Keratinocyte (primary cell): ENCODE data around the gene ITGAX. TPM values are rescaled to one million over a fixed set of nuclear protein-coding genes. Genes with fewer than 3 reads are reported as not detected.

ENCODE experiments used
- DNase-seq: peaks from one replicate; pipeline ENCODE4 v3.0.0-alpha.2; 2011; ENCODE audit warnings: low read depth, missing footprints, low spot score
- FAIRE-seq: peaks from 2 replicates; lab custom pipeline; 2011; peaks lifted over from hg19 to GRCh38; lab: Jason Lieb, UNC
- H2AFZ ChIP-seq: 2 replicates; pipeline ENCODE4 v1.6.0; 2012; ENCODE audit warnings: low read length, control low read depth, inconsistent platforms; ENCODE audit not compliant: control insufficient read depth
- H3K27ac ChIP-seq: 2 replicates; pipeline ENCODE4 v1.5.1; 2011; ENCODE audit warnings: low read length; ENCODE audit not compliant: control insufficient read depth, insufficient read depth
- H3K27me3 ChIP-seq: 3 replicates; pipeline ENCODE4 v1.6.0; 2011; ENCODE audit warnings: low read length; ENCODE audit not compliant: control insufficient read depth, insufficient read depth; ENCODE audit errors: extremely low read depth
- H3K36me3 ChIP-seq, 2 experiments: 2 replicates in 1 of 2; 3 replicates in 1 of 2; pipeline ENCODE4 v1.5.1; 2011; ENCODE audit warnings: low read length in 2 of 2, mild to moderate bottlenecking in 1 of 2; ENCODE audit not compliant: control insufficient read depth in 2 of 2, insufficient read depth in 2 of 2; ENCODE audit errors: extremely low read depth in 1 of 2
- H3K4me1 ChIP-seq: 3 replicates; pipeline ENCODE4 v1.5.1; 2011; ENCODE audit warnings: low read length; ENCODE audit not compliant: control insufficient read depth, insufficient read depth; ENCODE audit errors: extremely low read depth
- H3K4me2 ChIP-seq: 3 replicates; pipeline ENCODE4 v1.6.0; 2011; ENCODE audit warnings: low read depth, low read length; ENCODE audit not compliant: control insufficient read depth, insufficient read depth; ENCODE audit errors: extremely low read depth
- H3K4me3 ChIP-seq, 3 experiments: fragments of 200-600 bp in 1 of 3; sonication (generic) in 1 of 3; 2 replicates in 2 of 3; 3 replicates in 1 of 3; pipeline ENCODE4 v1.5.1; 2011 to 2016; ENCODE audit warnings: low read length in 3 of 3, mild to moderate bottlenecking in 3 of 3, control low read depth in 2 of 3, inconsistent platforms in 1 of 3, low read depth in 1 of 3, mixed read lengths in 1 of 3, mixed run types in 1 of 3, moderate library complexity in 1 of 3; ENCODE audit not compliant: control insufficient read depth in 2 of 3, insufficient read depth in 2 of 3; ENCODE audit errors: extremely low read depth in 1 of 3
- H3K79me2 ChIP-seq: 2 replicates; pipeline ENCODE4 v1.6.0; 2012; ENCODE audit warnings: low read length; ENCODE audit not compliant: control insufficient read depth, insufficient read depth
- H3K9ac ChIP-seq: 3 replicates; pipeline ENCODE4 v1.6.0; 2011; ENCODE audit warnings: low read length; ENCODE audit not compliant: control insufficient read depth, insufficient read depth; ENCODE audit errors: extremely low read depth
- H3K9me1 ChIP-seq: 3 replicates; pipeline ENCODE4 v1.6.0; 2011; ENCODE audit warnings: low read length; ENCODE audit not compliant: control insufficient read depth, insufficient read depth; ENCODE audit errors: extremely low read depth
- H3K9me3 ChIP-seq: 2 replicates; pipeline ENCODE4 v1.5.1; 2012; ENCODE audit warnings: low read depth, low read length; ENCODE audit not compliant: control insufficient read depth
- H4K20me1 ChIP-seq: 3 replicates; pipeline ENCODE4 v1.6.0; 2011; ENCODE audit warnings: low read length; ENCODE audit not compliant: control insufficient read depth, insufficient read depth; ENCODE audit errors: extremely low read depth
- EZH2 ChIP-seq: IDR thresholded peaks from one replicate; pipeline ENCODE4 v1.6.1; 2012; ENCODE audit warnings: inconsistent platforms, mild to moderate bottlenecking, low read length, moderate library complexity
- dilution Hi-C: fragments of 300-500 bp; cut with MboI; formaldehyde crosslinking; loops from one replicate; pipeline ENCODE4 v1.7.0; 2020; ENCODE audit warnings: low sequenced_read_pairs; ENCODE audit not compliant: extremely low pct_ligation_motif_present
- polyA plus RNA-seq, 5 experiments: library from polyadenylated mRNA; depleted of rRNA in 3 of 5; stranded (reverse) in 3 of 5; stranded (forward) in 1 of 5; unstranded in 1 of 5; fragments of >200 nt; gene quantifications; 1 replicate in 1 of 5; 2 replicates in 3 of 5; 3 replicates in 1 of 5; pipeline versions ENCODE4 v1.2.1 to v1.2.3, GENCODE V29; 2011 to 2012; ENCODE audit warnings: missing spikeins in 2 of 5, low read depth in 1 of 5, low replicate concordance in 1 of 5
- TF ChIP-seq, protein P1 (sequence below), 3 experiments: IDR thresholded peaks in 1 of 3; conservative IDR thresholded peaks in 1 of 3; optimal IDR thresholded peaks in 1 of 3; 2 replicates in 2 of 3; 3 replicates in 1 of 3; pipeline versions ENCODE3 to v1.5.1; 2011; ENCODE audit warnings: low read length in 3 of 3, mild to moderate bottlenecking in 3 of 3, moderate library complexity in 2 of 3, control low read depth in 1 of 3, inconsistent platforms in 1 of 3; ENCODE audit not compliant: insufficient read depth in 2 of 3; ENCODE audit errors: extremely low read depth in 1 of 3

The ITGAX gene
- polyA plus RNA-seq, 1 donor (not counting 4 experiments of a cell fraction or from before 2014, with no cell fraction given): 0.04 TPM

DNA sequence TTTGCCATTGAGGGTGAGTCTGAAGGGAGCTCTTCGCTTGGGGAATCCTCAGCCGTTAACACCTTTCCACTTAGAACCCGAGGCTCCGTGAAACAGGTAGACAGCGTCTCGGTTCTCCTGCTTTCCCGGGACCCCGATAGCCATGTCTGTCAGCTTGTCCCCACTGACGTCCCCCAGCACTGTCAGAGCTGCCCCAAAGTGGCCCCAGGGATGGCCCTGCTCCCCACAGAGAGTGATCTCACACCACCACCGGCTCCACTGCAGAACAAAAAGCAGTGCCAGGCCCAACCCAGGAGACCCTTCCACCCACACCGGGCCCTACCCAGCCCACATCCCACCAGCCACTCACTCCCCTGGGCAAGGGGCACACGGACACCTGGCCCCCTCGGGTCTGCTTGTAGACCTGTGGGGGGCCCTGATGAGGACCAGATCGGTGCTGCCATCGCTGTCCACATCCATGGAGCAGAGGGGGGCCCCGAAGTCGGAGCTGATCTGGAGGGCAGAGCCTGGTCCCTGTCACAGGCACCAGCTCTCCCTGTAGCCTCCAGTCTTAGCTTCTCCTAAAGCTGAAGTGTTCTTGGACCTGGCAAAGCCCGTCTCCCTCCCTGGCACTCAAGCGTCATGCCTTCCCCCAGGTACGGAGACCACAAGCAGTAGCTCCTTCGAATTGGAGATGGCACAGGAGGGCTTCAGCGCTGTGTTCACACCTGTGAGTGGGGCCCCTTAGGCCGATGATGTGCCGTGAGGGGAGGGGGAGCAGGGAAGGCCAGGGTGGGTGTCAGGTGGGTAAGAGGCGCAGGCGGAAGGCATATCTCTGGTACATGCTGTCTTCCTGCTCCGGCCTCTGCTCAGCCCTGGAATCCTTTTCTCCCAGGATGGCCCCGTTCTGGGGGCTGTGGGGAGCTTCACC, 6.5 kb downstream of the ITGAX start:
- DNase-seq: no peak
- Histone ChIP-seq H3K4me2 (no peak overlapping the region), H3K9me1 (no peaks in the 10 kb centered on the region), H4K20me1 (no peaks in the 10 kb centered on the region), H3K4me1 (no peaks in the 10 kb centered on the region), H3K9ac (no peak overlapping the region), H3K27ac (no peak overlapping the region), H3K9me3 (no peaks in the 10 kb centered on the region), H3K4me3 (no peak overlapping the region), H3K27me3 (no peaks in the 10 kb centered on the region), H3K36me3 (no peaks in the 10 kb centered on the region), H3K79me2 (no peaks in the 10 kb centered on the region), H2AFZ (no peak overlapping the region)
- no peak for FAIRE-seq
- TF ChIP-seq EZH2: no peak
- TF ChIP-seq, protein P1, sequence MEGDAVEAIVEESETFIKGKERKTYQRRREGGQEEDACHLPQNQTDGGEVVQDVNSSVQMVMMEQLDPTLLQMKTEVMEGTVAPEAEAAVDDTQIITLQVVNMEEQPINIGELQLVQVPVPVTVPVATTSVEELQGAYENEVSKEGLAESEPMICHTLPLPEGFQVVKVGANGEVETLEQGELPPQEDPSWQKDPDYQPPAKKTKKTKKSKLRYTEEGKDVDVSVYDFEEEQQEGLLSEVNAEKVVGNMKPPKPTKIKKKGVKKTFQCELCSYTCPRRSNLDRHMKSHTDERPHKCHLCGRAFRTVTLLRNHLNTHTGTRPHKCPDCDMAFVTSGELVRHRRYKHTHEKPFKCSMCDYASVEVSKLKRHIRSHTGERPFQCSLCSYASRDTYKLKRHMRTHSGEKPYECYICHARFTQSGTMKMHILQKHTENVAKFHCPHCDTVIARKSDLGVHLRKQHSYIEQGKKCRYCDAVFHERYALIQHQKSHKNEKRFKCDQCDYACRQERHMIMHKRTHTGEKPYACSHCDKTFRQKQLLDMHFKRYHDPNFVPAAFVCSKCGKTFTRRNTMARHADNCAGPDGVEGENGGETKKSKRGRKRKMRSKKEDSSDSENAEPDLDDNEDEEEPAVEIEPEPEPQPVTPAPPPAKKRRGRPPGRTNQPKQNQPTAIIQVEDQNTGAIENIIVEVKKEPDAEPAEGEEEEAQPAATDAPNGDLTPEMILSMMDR (optimal IDR thresholded peaks at IDR 0.05 in 1 of 3, IDR thresholded peaks at IDR 0.05 in 1 of 3, conservative IDR thresholded peaks at IDR 0.05 in 1 of 3; ENCODE audit: extremely low read depth in 1 of 3, insufficient read depth in 2 of 3, low read length in 3 of 3): no peak
- dilution Hi-C loops: no loop called here

DNA sequence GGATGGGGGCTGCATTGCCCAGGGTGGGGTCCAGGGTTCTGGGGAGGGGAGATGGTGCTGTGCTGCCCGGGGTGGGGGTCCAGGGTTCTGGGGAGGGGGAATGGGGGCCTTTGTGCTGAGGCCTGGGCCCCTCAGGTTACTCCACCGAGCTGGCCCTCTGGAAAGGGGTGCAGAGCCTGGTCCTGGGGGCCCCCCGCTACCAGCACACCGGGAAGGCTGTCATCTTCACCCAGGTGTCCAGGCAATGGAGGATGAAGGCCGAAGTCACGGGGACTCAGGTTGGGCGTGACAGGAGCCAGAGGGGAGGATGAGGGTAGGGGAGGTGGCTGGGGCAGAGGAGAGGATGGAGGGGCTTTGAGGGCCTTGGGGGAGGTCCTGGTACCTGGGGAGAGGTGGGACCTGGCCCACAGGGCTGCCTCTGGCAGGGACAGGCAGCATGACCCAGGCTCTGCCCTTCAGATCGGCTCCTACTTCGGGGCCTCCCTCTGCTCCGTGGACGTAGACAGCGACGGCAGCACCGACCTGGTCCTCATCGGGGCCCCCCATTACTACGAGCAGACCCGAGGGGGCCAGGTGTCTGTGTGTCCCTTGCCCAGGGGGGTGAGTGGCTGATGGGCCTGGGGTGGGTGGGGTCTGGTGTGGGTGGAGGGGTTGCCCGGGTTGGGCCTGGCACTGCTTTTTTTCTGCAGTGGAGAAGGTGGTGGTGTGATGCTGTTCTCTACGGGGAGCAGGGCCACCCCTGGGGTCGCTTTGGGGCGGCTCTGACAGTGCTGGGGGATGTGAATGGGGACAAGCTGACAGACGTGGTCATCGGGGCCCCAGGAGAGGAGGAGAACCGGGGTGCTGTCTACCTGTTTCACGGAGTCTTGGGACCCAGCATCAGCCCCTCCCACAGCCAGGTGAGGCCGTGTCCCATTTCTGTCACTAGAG, 7.8 kb downstream of the ITGAX start:
- dilution Hi-C loops: no loop called here
- no peak for FAIRE-seq

More for the DNA sequence above, 7.8 kb downstream of the ITGAX start:
- Histone ChIP-seq H3K4me1 (no peaks in the 10 kb centered on the region), H3K79me2 (no peaks in the 10 kb centered on the region), H3K9ac (no peak overlapping the region), H3K9me3 (no peaks in the 10 kb centered on the region), H4K20me1 (no peaks in the 10 kb centered on the region), H3K36me3 (no peaks in the 10 kb centered on the region), H3K27ac (no peak overlapping the region), H3K27me3 (no peaks in the 10 kb centered on the region), H3K4me2 (no peak overlapping the region), H3K9me1 (no peaks in the 10 kb centered on the region), H3K4me3 (no peak overlapping the region), H2AFZ (no peak overlapping the region)
- no peak for DNase-seq
- TF ChIP-seq, protein P1 (optimal IDR thresholded peaks at IDR 0.05 in 1 of 3, IDR thresholded peaks at IDR 0.05 in 1 of 3, conservative IDR thresholded peaks at IDR 0.05 in 1 of 3; ENCODE audit: extremely low read depth in 1 of 3, insufficient read depth in 2 of 3, low read length in 3 of 3): no peak
- TF ChIP-seq EZH2: no peak
